CD8-positive, alpha-beta memory T cell (primary cell): ENCODE data around the gene RUFY2. TPM values are rescaled to one million over a fixed set of nuclear protein-coding genes. Genes with fewer than 3 reads are reported as not detected.

Source experiments
- CTCF ChIA-PET: fragments of 350-600 bp; sonication (Branson Sonifier 250); formaldehyde crosslinking; loops from one replicate; lab custom pipeline; 2021; ENCODE audit warnings: antibody characterized with exemption; lab: Charles Lee
- POLR2A ChIA-PET: fragments of 350-600 bp; sonication (Branson Sonifier 250); formaldehyde crosslinking; loops from one replicate; lab custom pipeline; 2021; ENCODE audit warnings: antibody characterized with exemption; lab: Charles Lee
- DNase-seq, 5 donors: peaks; one replicate each; pipeline versions ENCODE4 v3.0.0 to v3.0.0-alpha.2; 2020 to 2022; ENCODE audit warnings: mixed read lengths in 1 of 5
- H3K27ac ChIP-seq: one replicate; pipeline ENCODE4 v1.7.0; 2013; ENCODE audit warnings: low read depth, mild to moderate bottlenecking, low read length, moderate library complexity
- H3K27me3 ChIP-seq: 2 replicates; pipeline ENCODE4 v1.7.0; 2013; ENCODE audit warnings: low read length, mild to moderate bottlenecking; ENCODE audit not compliant: insufficient read depth, poor library complexity, severe bottlenecking
- H3K36me3 ChIP-seq: 2 replicates; pipeline ENCODE4 v1.7.0; 2013; ENCODE audit warnings: mild to moderate bottlenecking, low read length, moderate library complexity; ENCODE audit not compliant: insufficient read depth
- H3K4me1 ChIP-seq: 2 replicates; pipeline ENCODE4 v1.7.0; 2013; ENCODE audit warnings: mild to moderate bottlenecking, low read length, moderate library complexity; ENCODE audit not compliant: insufficient read depth
- H3K4me3 ChIP-seq: 2 replicates; pipeline ENCODE4 v1.7.0; 2013; ENCODE audit warnings: mild to moderate bottlenecking, low read length
- H3K9me3 ChIP-seq: 2 replicates; pipeline ENCODE4 v1.7.0; 2013; ENCODE audit warnings: mild to moderate bottlenecking, low read length
- H3K27ac Mint-ChIP-seq, 8 donors: one replicate each; pipeline ENCODE4 v1.8.0; 2020 to 2021; ENCODE audit warnings: mixed read lengths in 8 of 8, mild to moderate bottlenecking in 6 of 8, inconsistent platforms in 3 of 8, moderate library complexity in 3 of 8
- H3K27me3 Mint-ChIP-seq, 2 donors: one replicate each; pipeline ENCODE4 v1.8.0; 2020 to 2021; ENCODE audit warnings: mixed read lengths in 2 of 2, mild to moderate bottlenecking in 1 of 2, moderate library complexity in 1 of 2
- H3K36me3 Mint-ChIP-seq, 3 donors: one replicate each; pipeline ENCODE4 v1.8.0; 2020 to 2021; ENCODE audit warnings: mixed read lengths in 3 of 3, inconsistent platforms in 1 of 3, mild to moderate bottlenecking in 1 of 3
- H3K4me1 Mint-ChIP-seq, 3 donors: one replicate each; pipeline ENCODE4 v1.8.0; 2020 to 2021; ENCODE audit warnings: mixed read lengths in 3 of 3, inconsistent platforms in 1 of 3, mild to moderate bottlenecking in 1 of 3
- H3K4me3 Mint-ChIP-seq, 7 donors: one replicate each; pipeline ENCODE4 v1.8.0; 2020 to 2021; ENCODE audit warnings: mixed read lengths in 7 of 7, mild to moderate bottlenecking in 6 of 7, moderate library complexity in 4 of 7, inconsistent platforms in 2 of 7
- H3K9me3 Mint-ChIP-seq, 5 donors: one replicate each; pipeline ENCODE4 v1.8.0; 2020 to 2022; ENCODE audit warnings: mixed read lengths in 5 of 5, mild to moderate bottlenecking in 3 of 5, moderate library complexity in 2 of 5, inconsistent platforms in 1 of 5
- polyA plus RNA-seq: library from polyadenylated mRNA; unstranded; fragments of 300-500 nt; fragmentation: Illumina TruSeq; gene quantifications from one replicate; pipeline ENCODE4 v1.2.3, GENCODE V29; 2021
- total RNA-seq, 2 experiments: library from RNA; stranded (reverse); gene quantifications; one replicate each; pipeline ENCODE4 v1.2.3, GENCODE V29; 2021

The RUFY2 gene
- total and polyA plus RNA-seq, 3 experiments from 2014 or later, result 7.7 to 8.1 (median 7.8) TPM

GRCh38 chr10:68424454-68425014 lies 17.5 kb upstream of the RUFY2 start:
- DNase-seq, result no peak
- H3K27me3 Mint-ChIP-seq, result no peaks in the 10 kb centered on the region
- H3K4me1 ChIP-seq, result peaks cover 10% of the 10 kb centered on the region
- ChIA-PET CTCF (no interaction called here), POLR2A (no interaction called here)
- H3K4me3 ChIP-seq, result no peak overlapping the region
- H3K27ac ChIP-seq, result no peak overlapping the region
- no peaks in the 10 kb centered on the region for H3K9me3 ChIP-seq
- H3K27ac Mint-ChIP-seq, result peak overlapping the region in 1 of 8 donors; percentile 87
- no peaks in the 10 kb centered on the region for H3K27me3 ChIP-seq
- H3K4me3 Mint-ChIP-seq, result no peak overlapping the region
- H3K36me3 ChIP-seq, result no peaks in the 10 kb centered on the region
- H3K4me1 Mint-ChIP-seq, result peaks cover 10 to 15% (median 12%) of the 10 kb centered on the region in 3 donors
- peaks cover 0 to 9% (median 2%) of the 10 kb centered on the region in 3 donors for H3K36me3 Mint-ChIP-seq
- no peaks in the 10 kb centered on the region for H3K9me3 Mint-ChIP-seq

GRCh38 chr10:68423522-68423921 lies 16.4 kb upstream of the RUFY2 start:
- Histone ChIP-seq H3K36me3 (no peaks in the 10 kb centered on the region), H3K9me3 (no peaks in the 10 kb centered on the region), H3K27me3 (no peaks in the 10 kb centered on the region), H3K27ac (no peak overlapping the region), H3K4me1 (peaks cover 10% of the 10 kb centered on the region), H3K4me3 (no peak overlapping the region)
- Mint-ChIP-seq H3K27me3 (no peaks in the 10 kb centered on the region), H3K4me1 (peaks cover 10 to 15% (median 12%) of the 10 kb centered on the region in 3 donors), H3K9me3 (no peaks in the 10 kb centered on the region), H3K4me3 (peak overlapping the region in 3 of 7 donors; percentile 32 to 69 (median 45)), H3K36me3 (peaks cover 2 to 9% (median 4%) of the 10 kb centered on the region in 3 donors), H3K27ac (peak overlapping the region in 6 of 8 donors; percentile 28 to 92 (median 49))
- DNase-seq, result peak in 3 of 5 donors; percentile 3 to 49 (median 29)
- POLR2A ChIA-PET, result no interaction called here
- CTCF ChIA-PET, result no interaction called here

- Mint-ChIP-seq H3K4me3 (no peak overlapping the region), H3K4me1 (peaks cover 10 to 12% (median 12%) of the 10 kb centered on the region in 3 donors), H3K27ac (no peak overlapping the region), H3K36me3 (peaks cover 5 to 9% (median 7%) of the 10 kb centered on the region in 3 donors), H3K9me3 (no peaks in the 10 kb centered on the region), H3K27me3 (no peaks in the 10 kb centered on the region)
- DNase-seq, result no peak
- H3K36me3 ChIP-seq, result no peaks in the 10 kb centered on the region
- H3K4me3 ChIP-seq, result no peak overlapping the region
- H3K27me3 ChIP-seq, result no peaks in the 10 kb centered on the region
- ChIA-PET CTCF (interaction anchor here (0.9 kb wide), 1 partner anchor 13 kb away, joined by 4 read pairs; the partner anchor contains the start of gene RUFY2), POLR2A (no interaction called here)
- peaks cover 10% of the 10 kb centered on the region for H3K4me1 ChIP-seq
- H3K9me3 ChIP-seq, result no peaks in the 10 kb centered on the region
- H3K27ac ChIP-seq, result no peak overlapping the region
Observed at GRCh38 chr10:68419376-68419775, 12.3 kb upstream of the RUFY2 start.

GRCh38 chr10:68408898-68409518 lies 1.9 kb upstream of the RUFY2 start:
- peaks cover 11% of the 10 kb centered on the region for H3K4me1 ChIP-seq
- no peaks in the 10 kb centered on the region for H3K27me3 Mint-ChIP-seq
- H3K27ac ChIP-seq, result no peak overlapping the region
- H3K27ac Mint-ChIP-seq, result no peak overlapping the region
- no peak overlapping the region for H3K4me3 ChIP-seq
- DNase-seq, result no peak
- ChIA-PET CTCF (interaction anchor here (0.8 kb wide), 1 partner anchor 24 kb away, joined by 3 read pairs; no protein-coding TSS in a partner anchor), POLR2A (no interaction called here)
- peaks cover 0 to 7% (median 0%) of the 10 kb centered on the region in 3 donors for H3K36me3 Mint-ChIP-seq
- peak overlapping the region in 3 of 7 donors; percentile 20 to 94 (median 25) for H3K4me3 Mint-ChIP-seq
- H3K27me3 ChIP-seq, result no peaks in the 10 kb centered on the region
- H3K9me3 Mint-ChIP-seq, result no peaks in the 10 kb centered on the region
- H3K4me1 Mint-ChIP-seq, result peaks cover 16 to 23% (median 18%) of the 10 kb centered on the region in 3 donors
- no peaks in the 10 kb centered on the region for H3K9me3 ChIP-seq
- no peaks in the 10 kb centered on the region for H3K36me3 ChIP-seq

- ChIA-PET POLR2A (interaction anchor here (0.6 to 1.3 kb wide), 4 partner anchors 10 to 557 kb away, joined by 3 to 5 read pairs (median 4); partner anchors contain the start of gene HNRNPH3), CTCF (interaction anchor here (0.6 to 1.3 kb wide), 11 partner anchors 9 to 723 kb away, joined by 3 to 4 read pairs (median 3); no protein-coding TSS in a partner anchor)
- Histone ChIP-seq H3K4me3 (peak overlapping the region; percentile 75), H3K36me3 (no peaks in the 10 kb centered on the region), H3K4me1 (peaks cover 11% of the 10 kb centered on the region), H3K27ac (peak overlapping the region; percentile 78), H3K27me3 (no peaks in the 10 kb centered on the region), H3K9me3 (no peaks in the 10 kb centered on the region)
- peaks cover 18 to 23% (median 22%) of the 10 kb centered on the region in 3 donors for H3K4me1 Mint-ChIP-seq
- peaks cover 0 to 12% (median 0%) of the 10 kb centered on the region in 3 donors for H3K36me3 Mint-ChIP-seq
- H3K9me3 Mint-ChIP-seq, result no peaks in the 10 kb centered on the region
- H3K27ac Mint-ChIP-seq, result peak overlapping the region; percentile 57 to 90 (median 84)
- DNase-seq, result peak in 2 of 5 donors; percentile 1 to 5
- H3K4me3 Mint-ChIP-seq, result peak overlapping the region; percentile 85 to 94 (median 92)
- H3K27me3 Mint-ChIP-seq, result no peaks in the 10 kb centered on the region
Observed at GRCh38 chr10:68406111-68406814, 814 bp downstream of the RUFY2 start.

GRCh38 chr10:68403701-68404100 lies 3.4 kb downstream of the RUFY2 start:
- ChIA-PET CTCF (no interaction called here), POLR2A (no interaction called here)
- DNase-seq, result no peak
- Histone ChIP-seq H3K4me1 (peaks cover 11% of the 10 kb centered on the region), H3K9me3 (no peaks in the 10 kb centered on the region), H3K27me3 (no peaks in the 10 kb centered on the region), H3K27ac (no peak overlapping the region), H3K4me3 (no peak overlapping the region), H3K36me3 (no peaks in the 10 kb centered on the region)
- H3K4me3 Mint-ChIP-seq, result no peak overlapping the region
- peaks cover 0 to 20% (median 2%) of the 10 kb centered on the region in 3 donors for H3K36me3 Mint-ChIP-seq
- no peaks in the 10 kb centered on the region for H3K27me3 Mint-ChIP-seq
- H3K4me1 Mint-ChIP-seq, result peaks cover 23 to 31% (median 24%) of the 10 kb centered on the region in 3 donors
- H3K27ac Mint-ChIP-seq, result no peak overlapping the region
- H3K9me3 Mint-ChIP-seq, result no peaks in the 10 kb centered on the region

GRCh38 chr10:68402276-68402675 lies 4.8 kb downstream of the RUFY2 start:
- Mint-ChIP-seq H3K27me3 (no peaks in the 10 kb centered on the region), H3K27ac (no peak overlapping the region), H3K9me3 (no peaks in the 10 kb centered on the region), H3K36me3 (peaks cover 0 to 24% (median 2%) of the 10 kb centered on the region in 3 donors), H3K4me1 (peaks cover 19 to 31% (median 24%) of the 10 kb centered on the region in 3 donors), H3K4me3 (no peak overlapping the region)
- Histone ChIP-seq H3K4me3 (no peak overlapping the region), H3K27me3 (no peaks in the 10 kb centered on the region), H3K4me1 (peaks cover 11% of the 10 kb centered on the region), H3K9me3 (no peaks in the 10 kb centered on the region), H3K36me3 (no peaks in the 10 kb centered on the region), H3K27ac (no peak overlapping the region)
- no peak for DNase-seq
- CTCF ChIA-PET, result no interaction called here
- POLR2A ChIA-PET, result no interaction called here
